ENCODE data around the gene RHEB. TPM values are rescaled to one million over a fixed set of nuclear protein-coding genes. Genes with fewer than 3 reads are reported as not detected.

Gene RHEB
- total and polyA plus RNA-seq, 2 donors (not counting 3 experiments of a cell fraction or from before 2014, with no cell fraction given): 59.4 to 108 TPM

GRCh38 chr7:151524845-151525244, 5.2 kb upstream of the RHEB start:
- Histone ChIP-seq H3K79me2 (ENCODE audit: control insufficient read depth, insufficient read depth, low read length) (no peaks in the 10 kb centered on the region), H3K9me3 (replicated peaks; ENCODE audit: control insufficient read depth, insufficient read depth, low read length) (no peaks in the 10 kb centered on the region), H3K36me3 (ENCODE audit: control insufficient read depth in 2 of 2, extremely low read depth in 1 of 2, insufficient read depth in 2 of 2, low read length in 2 of 2) (no peaks in the 10 kb centered on the region), H3K9me1 (replicated peaks; ENCODE audit: control insufficient read depth, extremely low read depth, insufficient read depth, low read length) (no peaks in the 10 kb centered on the region), H3K27ac (ENCODE audit: insufficient read depth, low read depth, low read length) (no peak overlapping the region), H3K4me2 (ENCODE audit: insufficient read depth, low read length) (no peak overlapping the region), H3K4me3 (replicated peaks in 1 of 3; ENCODE audit: insufficient read depth in 1 of 3, low read depth in 1 of 3, low read length in 3 of 3) (no peak overlapping the region), H3K4me1 (ENCODE audit: control insufficient read depth, extremely low read depth, insufficient read depth, low read length) (peaks cover 5% of the 10 kb centered on the region), H3K27me3 (ENCODE audit: control insufficient read depth in 2 of 2, insufficient read depth in 2 of 2, low read length in 2 of 2) (peaks cover 0 to 3% of the 10 kb centered on the region in 2 experiments), H2AFZ (ENCODE audit: low read depth, low read length) (no peak overlapping the region), H4K20me1 (replicated peaks; ENCODE audit: control insufficient read depth, extremely low read depth, insufficient read depth, low read length) (no peaks in the 10 kb centered on the region), H3K9ac (replicated peaks; ENCODE audit: extremely low read depth, insufficient read depth, low read length) (no peak overlapping the region)
- TF ChIP-seq MYC (IDR thresholded peaks at IDR 0.05; ENCODE audit: low read depth, low read length): no peak
- no peak for TF ChIP-seq EZH2 (IDR thresholded peaks at IDR 0.05; ENCODE audit: borderline replicate concordance, low read depth, low read length, severe bottlenecking)
- TF ChIP-seq JUN (IDR thresholded peaks at IDR 0.05; ENCODE audit: borderline replicate concordance, insufficient read depth, insufficient read length, low read depth): no peak
- TF ChIP-seq GATA2 (IDR thresholded peaks at IDR 0.05; ENCODE audit: insufficient read depth, insufficient read length, low read depth, low read length): no peak
- no peak for TF ChIP-seq FOS (IDR thresholded peaks at IDR 0.05; ENCODE audit: borderline replicate concordance, insufficient read depth, low read length)
- TF ChIP-seq MAX (IDR thresholded peaks at IDR 0.05; ENCODE audit: insufficient read depth, insufficient read length): no peak
- TF ChIP-seq POLR2AphosphoS5 (IDR thresholded peaks at IDR 0.05; ENCODE audit: insufficient read depth, low read depth, low read length): no peak
- no peak for TF ChIP-seq POLR2A (IDR thresholded peaks at IDR 0.05; ENCODE audit: low read depth, low read length)
- intact Hi-C loops (cut with micrococcal nuclease) (no loop called here), dilution Hi-C loops (cut with MboI; ENCODE audit: extremely low pct_ligation_motif_present, low sequenced_read_pairs) (no loop called here)
- no TSS peak for BruUV-seq (replicated peaks)
- ChIA-PET CTCF (interaction anchor here (1.0 to 1.1 kb wide), 2 partner anchors 9 to 13 kb away, joined by 4 to 5 read pairs; no protein-coding TSS in a partner anchor), POLR2A (no interaction called here)
- no peak for FAIRE-seq
- DNase-seq (ENCODE audit: low read depth, low spot score): no peak

- no TSS peak for BruUV-seq (replicated peaks)
- CTCF ChIA-PET: interaction anchor here (1.0 to 1.1 kb wide), 2 partner anchors 8 to 14 kb away, joined by 4 to 5 read pairs; no protein-coding TSS in a partner anchor
- dilution Hi-C loops (cut with MboI; ENCODE audit: extremely low pct_ligation_motif_present, low sequenced_read_pairs): no loop called here
These were observed 4.6 kb upstream of the RHEB start for GRCh38 chr7:151524331-151524730.

More at GRCh38 chr7:151524331-151524730, 4.6 kb upstream of the RHEB start:
- POLR2A ChIA-PET: no interaction called here
- no peaks in the 10 kb centered on the region for H4K20me1 ChIP-seq (replicated peaks; ENCODE audit: control insufficient read depth, extremely low read depth, insufficient read depth, low read length)
- no peaks in the 10 kb centered on the region for H3K9me1 ChIP-seq (replicated peaks; ENCODE audit: control insufficient read depth, extremely low read depth, insufficient read depth, low read length)
- H3K36me3 ChIP-seq (ENCODE audit: control insufficient read depth in 2 of 2, extremely low read depth in 1 of 2, insufficient read depth in 2 of 2, low read length in 2 of 2): no peaks in the 10 kb centered on the region
- no peak overlapping the region for H2AFZ ChIP-seq (ENCODE audit: low read depth, low read length)
- no peak overlapping the region for H3K27ac ChIP-seq (ENCODE audit: insufficient read depth, low read depth, low read length)
- H3K9ac ChIP-seq (replicated peaks; ENCODE audit: extremely low read depth, insufficient read depth, low read length): no peak overlapping the region
- H3K4me1 ChIP-seq (ENCODE audit: control insufficient read depth, extremely low read depth, insufficient read depth, low read length): peaks cover 5% of the 10 kb centered on the region
- no peak overlapping the region for H3K4me3 ChIP-seq (replicated peaks in 1 of 3; ENCODE audit: insufficient read depth in 1 of 3, low read depth in 1 of 3, low read length in 3 of 3)
- H3K27me3 ChIP-seq (ENCODE audit: control insufficient read depth in 2 of 2, insufficient read depth in 2 of 2, low read length in 2 of 2): peaks cover 0 to 2% of the 10 kb centered on the region in 2 experiments
- H3K79me2 ChIP-seq (ENCODE audit: control insufficient read depth, insufficient read depth, low read length): no peaks in the 10 kb centered on the region
- intact Hi-C loops (cut with micrococcal nuclease): no loop called here
- H3K4me2 ChIP-seq (ENCODE audit: insufficient read depth, low read length): no peak overlapping the region
- no peaks in the 10 kb centered on the region for H3K9me3 ChIP-seq (replicated peaks; ENCODE audit: control insufficient read depth, insufficient read depth, low read length)
- no peak for TF ChIP-seq CTCF (IDR thresholded peaks at IDR 0.05; ENCODE audit: extremely low read depth in 1 of 2, insufficient read depth in 1 of 2, low read depth in 1 of 2, low read length in 2 of 2)
- no peak for TF ChIP-seq GATA2 (IDR thresholded peaks at IDR 0.05; ENCODE audit: insufficient read depth, insufficient read length, low read depth, low read length)
- no peak for TF ChIP-seq MYC (IDR thresholded peaks at IDR 0.05; ENCODE audit: low read depth, low read length)
- no peak for TF ChIP-seq POLR2A (IDR thresholded peaks at IDR 0.05; ENCODE audit: low read depth, low read length)
- TF ChIP-seq MAX (IDR thresholded peaks at IDR 0.05; ENCODE audit: insufficient read depth, insufficient read length): no peak
- TF ChIP-seq JUN (IDR thresholded peaks at IDR 0.05; ENCODE audit: borderline replicate concordance, insufficient read depth, insufficient read length, low read depth): no peak
- TF ChIP-seq FOS (IDR thresholded peaks at IDR 0.05; ENCODE audit: borderline replicate concordance, insufficient read depth, low read length): no peak
- no peak for TF ChIP-seq POLR2AphosphoS5 (IDR thresholded peaks at IDR 0.05; ENCODE audit: insufficient read depth, low read depth, low read length)
- no peak for TF ChIP-seq EZH2 (IDR thresholded peaks at IDR 0.05; ENCODE audit: borderline replicate concordance, low read depth, low read length, severe bottlenecking)
- DNase-seq (ENCODE audit: low read depth, low spot score) (no peak), FAIRE-seq (no peak)

Data from endothelial cell of umbilical vein (primary cell).